ENCODE results near the gene PARD3B.

DNA sequence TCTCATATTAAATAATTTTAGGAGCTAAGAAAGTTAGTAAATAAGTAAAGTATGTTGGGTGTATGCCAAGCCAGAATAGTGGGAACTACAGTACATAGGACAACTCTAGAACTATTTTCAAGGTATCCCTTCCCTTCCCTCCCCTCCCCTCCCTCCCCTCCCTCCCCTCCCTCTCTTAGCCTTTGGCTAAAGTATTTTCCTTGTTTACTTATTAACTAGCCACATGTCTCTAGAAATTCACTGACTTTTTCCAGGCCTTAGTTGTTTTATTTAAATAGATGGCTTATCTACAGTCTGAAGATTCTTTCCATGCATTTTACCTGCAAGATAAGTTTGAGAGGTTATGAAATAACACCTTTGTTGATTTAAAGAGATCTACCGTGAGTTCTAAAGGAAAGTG, 402.1 kb downstream of the PARD3B start:
- TF ChIP-seq, protein P1, sequence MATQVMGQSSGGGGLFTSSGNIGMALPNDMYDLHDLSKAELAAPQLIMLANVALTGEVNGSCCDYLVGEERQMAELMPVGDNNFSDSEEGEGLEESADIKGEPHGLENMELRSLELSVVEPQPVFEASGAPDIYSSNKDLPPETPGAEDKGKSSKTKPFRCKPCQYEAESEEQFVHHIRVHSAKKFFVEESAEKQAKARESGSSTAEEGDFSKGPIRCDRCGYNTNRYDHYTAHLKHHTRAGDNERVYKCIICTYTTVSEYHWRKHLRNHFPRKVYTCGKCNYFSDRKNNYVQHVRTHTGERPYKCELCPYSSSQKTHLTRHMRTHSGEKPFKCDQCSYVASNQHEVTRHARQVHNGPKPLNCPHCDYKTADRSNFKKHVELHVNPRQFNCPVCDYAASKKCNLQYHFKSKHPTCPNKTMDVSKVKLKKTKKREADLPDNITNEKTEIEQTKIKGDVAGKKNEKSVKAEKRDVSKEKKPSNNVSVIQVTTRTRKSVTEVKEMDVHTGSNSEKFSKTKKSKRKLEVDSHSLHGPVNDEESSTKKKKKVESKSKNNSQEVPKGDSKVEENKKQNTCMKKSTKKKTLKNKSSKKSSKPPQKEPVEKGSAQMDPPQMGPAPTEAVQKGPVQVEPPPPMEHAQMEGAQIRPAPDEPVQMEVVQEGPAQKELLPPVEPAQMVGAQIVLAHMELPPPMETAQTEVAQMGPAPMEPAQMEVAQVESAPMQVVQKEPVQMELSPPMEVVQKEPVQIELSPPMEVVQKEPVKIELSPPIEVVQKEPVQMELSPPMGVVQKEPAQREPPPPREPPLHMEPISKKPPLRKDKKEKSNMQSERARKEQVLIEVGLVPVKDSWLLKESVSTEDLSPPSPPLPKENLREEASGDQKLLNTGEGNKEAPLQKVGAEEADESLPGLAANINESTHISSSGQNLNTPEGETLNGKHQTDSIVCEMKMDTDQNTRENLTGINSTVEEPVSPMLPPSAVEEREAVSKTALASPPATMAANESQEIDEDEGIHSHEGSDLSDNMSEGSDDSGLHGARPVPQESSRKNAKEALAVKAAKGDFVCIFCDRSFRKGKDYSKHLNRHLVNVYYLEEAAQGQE (IDR thresholded peaks at IDR 0.05; ENCODE audit: insufficient read depth in 1 of 2, low read depth in 2 of 2, low read length in 1 of 2), result no peak
- TF ChIP-seq SIN3A (IDR thresholded peaks at IDR 0.05; ENCODE audit: borderline replicate concordance, insufficient read depth, low read depth, low read length), result no peak

Measured in Panc1 (cell line).